HL-60/S4 treated with phorbol 12-myristate 13-acetate at 8.2 ng/mL for 4 days and 3 days (cell line): ENCODE results near the gene NAA11.
"Not testable (repeated sequence)": the region's sequence is repeated elsewhere in the genome, so short reads cannot be mapped to it uniquely, and the experiment has no call there.

Source experiments
- in situ Hi-C: fragments of 300-500 bp; cut with MboI; formaldehyde crosslinking; loops from 2 replicates; pipeline ENCODE4 v1.15.0; 2022; ENCODE audit warnings: low sequenced_read_pairs

The NAA11 gene

DNA sequence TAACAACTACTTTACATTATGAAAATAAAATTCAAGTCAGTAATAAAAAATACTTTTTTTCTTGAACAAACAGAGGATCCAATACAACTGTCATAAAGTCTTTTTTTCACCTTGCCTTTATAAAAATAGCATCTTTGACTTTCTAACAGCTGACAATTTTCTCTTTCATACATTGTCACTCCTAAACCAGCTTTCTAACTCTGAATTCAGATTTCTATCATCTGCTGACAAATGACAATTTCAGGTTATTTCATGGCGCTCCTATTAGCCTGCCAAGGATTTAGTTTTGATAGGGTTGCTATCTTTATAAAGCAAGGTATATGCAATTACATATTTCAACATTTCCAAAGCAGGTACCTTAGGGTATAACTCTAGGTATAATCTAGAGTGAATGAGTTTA, 14.6 kb downstream of the NAA11 start:
- in situ Hi-C loops = no loop called here

DNA sequence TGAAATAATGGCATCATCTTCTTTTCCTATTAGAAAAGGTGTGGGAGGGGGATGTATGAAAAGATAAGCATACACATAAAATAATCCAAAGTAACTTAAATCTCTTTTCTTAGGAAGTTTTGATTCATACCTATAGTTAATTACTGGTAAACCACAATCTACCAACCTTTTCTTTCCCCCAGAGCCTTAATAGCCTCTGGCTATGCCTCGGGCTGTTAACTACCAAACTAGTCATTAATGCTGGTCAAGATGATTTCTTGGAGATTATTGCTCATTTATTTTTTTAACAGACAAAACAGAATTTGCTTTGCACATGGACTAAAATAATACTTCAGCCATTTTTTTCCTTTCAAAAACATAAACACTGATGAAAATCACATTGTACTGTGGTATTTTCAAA, 16.9 kb downstream of the NAA11 start:
- in situ Hi-C loops = no loop called here

DNA sequence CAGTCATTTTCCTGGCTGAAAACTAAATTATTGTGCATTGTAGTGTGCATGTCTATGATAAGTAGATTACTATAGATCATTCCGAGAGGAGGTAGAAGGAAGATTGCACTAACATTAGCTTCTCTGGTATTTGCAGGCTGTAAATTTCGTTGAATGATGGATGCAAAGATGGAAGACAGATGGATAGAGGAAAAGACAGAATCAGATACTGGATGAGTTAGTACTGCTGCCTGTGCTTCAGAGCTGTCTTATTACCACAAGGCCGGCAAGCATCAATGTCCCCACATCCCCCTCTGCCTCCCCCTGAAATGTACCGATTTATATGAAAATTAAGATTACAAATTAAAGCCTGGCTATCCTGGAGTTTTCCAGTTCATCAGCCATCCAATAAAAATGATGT, 17.7 kb downstream of the NAA11 start:
- in situ Hi-C loops = no loop called here

DNA sequence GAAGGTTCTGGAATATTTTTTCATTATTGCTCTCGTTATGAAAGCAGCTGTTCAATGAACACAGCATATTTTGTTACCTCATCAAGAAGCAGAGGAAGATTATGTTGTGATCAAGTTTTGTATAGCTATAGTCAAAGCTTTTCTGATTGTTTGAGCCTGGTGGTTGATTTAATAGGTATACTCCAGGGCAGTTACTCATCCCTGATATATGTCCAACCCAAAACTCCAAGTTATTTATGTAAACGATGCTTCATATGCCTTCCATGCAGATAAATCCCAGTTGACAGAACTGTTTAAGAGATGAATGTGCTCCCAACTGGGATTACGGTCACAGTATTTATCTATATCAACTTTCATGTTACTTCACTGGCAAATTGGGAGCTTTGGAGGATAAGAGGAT, 19.1 kb downstream of the NAA11 start:
- in situ Hi-C loops = no loop called here

DNA sequence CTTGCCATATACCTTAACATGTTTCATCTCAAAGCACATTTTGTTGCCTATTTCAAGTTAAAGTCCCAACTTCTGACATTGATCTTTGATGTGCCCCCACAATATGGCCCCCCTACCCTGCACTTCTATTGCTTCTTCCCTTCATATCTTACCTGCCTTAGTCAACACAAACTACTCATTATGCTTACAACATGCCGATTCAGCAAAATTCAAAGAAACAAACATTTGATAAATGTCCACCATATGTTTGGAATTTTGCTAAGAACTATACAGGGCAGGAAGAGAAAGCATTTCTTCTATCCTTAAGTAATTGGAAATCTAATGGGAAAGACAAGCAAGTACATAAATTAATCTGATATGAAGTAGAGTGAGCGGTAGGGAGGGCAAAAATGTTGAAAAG, 25.6 kb downstream of the NAA11 start:
- in situ Hi-C loops = no loop called here

DNA sequence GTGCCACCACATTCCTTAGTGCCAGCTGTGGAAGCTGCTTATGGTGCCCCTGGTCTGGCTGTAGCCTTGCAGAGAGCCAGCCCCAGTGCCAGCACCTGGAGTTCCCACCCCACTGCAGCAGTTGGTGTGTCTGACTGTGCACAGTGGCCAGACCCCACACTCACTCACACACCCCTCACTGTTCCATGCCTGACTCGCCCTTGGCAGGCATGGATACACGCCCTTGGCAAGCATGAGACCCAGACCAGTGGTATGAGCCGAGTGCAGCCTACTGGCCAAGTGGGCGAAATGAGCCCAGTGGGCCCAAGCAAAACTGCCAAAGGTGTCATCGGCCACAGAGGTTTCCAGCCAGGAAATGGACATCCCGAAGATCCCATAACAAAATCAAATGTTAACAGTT, 27.4 kb downstream of the NAA11 start:
- in situ Hi-C loops = no loop called here

DNA sequence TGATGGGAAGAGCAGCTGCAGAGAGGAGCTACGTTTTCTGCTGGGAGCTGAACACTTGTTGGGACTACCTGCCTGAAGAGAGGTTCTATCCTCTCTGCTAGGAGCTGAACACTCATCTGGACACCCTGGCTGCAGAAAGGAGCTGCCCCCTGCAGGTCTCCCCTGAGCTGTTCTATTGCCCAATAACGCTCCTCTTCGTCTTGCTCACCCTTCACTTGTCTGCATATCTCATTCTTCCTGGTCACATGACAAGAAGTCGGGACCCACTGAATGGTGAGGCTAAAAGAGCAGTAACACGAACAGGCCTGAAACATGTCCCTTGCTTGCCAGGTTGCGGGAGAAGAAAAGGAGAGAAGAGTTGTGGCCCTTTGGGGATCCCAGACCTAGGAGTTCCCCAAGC, 27.8 kb downstream of the NAA11 start:
- in situ Hi-C loops = no loop called here

DNA sequence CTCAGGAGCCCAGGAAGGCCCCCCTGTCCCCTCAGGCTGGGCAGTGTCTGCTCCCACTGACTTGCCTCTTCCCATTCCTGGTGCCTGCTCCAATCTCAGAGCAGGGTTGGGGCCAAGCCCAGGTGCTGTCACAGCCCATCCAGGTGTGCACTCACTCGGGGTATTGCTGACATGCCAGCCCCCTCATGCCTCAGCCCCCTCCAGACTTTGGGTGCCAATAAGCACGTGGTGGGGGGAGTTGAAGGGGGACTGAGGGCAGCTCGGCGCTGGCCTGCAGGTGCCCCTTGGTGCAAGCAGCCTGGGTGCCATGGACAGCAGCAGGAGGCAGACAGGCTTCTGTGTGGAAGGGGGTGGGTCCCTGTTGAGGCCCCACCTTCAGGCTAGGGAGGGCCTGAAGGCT, 28.4 kb downstream of the NAA11 start:
- in situ Hi-C loops = no loop called here

DNA sequence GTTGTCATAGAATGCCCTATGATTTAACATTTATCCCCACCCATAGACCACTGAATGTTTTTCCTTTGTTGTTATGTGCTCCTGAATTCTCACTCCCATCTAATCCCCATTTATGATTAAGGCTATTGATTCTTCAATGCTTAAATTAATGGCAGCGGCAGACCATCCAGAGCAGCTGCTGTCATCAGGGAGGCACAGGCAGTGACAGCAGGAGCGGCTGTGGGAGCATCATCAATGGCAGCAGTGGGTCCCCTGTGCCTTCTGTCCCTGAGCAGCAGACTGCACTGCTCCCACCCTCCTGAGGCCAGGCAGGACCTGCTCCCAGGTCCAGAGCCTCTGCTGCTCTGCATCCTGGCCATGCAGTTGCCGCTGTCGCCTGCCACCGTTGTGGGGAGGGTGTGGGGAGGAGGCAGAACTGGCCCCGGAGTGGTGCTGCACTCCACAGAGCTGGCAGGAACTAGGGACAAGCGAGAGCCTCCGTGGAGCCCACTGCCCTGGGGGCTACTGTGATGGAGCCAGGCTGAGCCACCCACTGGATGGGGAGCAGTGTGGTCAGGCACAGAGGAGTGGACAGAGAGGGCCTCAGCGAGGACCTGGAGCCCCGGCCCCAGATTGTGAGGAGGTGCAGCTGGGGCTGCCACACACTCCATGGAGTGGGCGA, 29.0 kb downstream of the NAA11 start:
- in situ Hi-C loops = no loop called here

DNA sequence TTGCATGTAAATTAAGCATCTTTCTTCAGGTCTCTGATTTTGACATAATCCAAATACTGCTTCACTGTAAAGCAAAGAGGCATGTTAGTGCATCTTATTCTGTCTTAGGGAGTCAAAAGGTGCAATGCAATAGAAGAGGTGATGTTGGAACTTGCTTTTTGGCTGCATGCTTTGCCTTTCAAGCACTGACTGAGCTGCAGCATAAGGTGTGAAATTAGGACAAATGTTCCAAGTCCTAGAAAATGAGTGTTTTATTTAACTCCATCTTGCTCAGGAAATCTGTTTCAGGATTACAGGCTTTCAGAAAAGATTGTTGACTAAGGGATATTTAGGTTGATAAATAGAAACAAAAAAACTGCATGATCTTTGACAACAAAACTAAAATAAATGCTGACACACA, 30.8 kb downstream of the NAA11 start:
- in situ Hi-C loops = no loop called here

DNA sequence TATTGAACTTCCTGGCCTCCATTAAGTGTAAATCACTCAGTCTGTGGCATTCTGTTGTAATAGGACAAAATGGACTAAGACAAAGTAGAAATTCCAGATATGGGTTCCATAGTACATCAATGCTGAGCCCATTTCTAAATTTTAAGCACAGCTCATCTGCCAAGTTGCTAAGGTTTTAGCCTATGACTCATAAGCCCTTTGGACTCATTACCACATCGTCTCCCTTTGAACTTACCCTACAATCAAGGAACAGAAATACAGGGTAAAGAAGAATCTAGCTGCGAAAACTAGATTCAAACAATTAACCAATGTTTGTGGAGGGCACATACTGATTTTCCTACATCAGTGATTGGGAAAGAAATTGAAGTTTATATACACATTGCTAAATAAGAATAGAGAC, 31.8 kb downstream of the NAA11 start:
- in situ Hi-C loops = no loop called here

DNA sequence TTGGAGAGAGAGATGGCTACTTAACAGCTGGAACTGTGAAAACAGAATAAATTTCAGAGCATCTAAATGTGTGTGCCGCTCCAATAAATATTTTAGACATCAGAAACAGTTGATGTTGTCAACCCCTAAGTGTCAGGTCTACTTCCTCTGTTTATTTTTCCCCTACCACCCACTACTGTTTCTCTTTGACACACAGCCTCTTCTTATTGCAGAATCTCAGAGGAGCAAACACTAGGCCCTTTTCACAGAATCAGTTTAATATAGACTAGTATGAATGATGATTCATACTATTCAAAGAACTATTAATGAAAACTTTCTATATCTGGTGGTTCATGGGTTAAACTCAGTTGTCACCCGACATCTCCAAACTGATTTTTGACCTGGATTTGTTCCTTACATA, 33.9 kb downstream of the NAA11 start:
- in situ Hi-C loops = no loop called here

DNA sequence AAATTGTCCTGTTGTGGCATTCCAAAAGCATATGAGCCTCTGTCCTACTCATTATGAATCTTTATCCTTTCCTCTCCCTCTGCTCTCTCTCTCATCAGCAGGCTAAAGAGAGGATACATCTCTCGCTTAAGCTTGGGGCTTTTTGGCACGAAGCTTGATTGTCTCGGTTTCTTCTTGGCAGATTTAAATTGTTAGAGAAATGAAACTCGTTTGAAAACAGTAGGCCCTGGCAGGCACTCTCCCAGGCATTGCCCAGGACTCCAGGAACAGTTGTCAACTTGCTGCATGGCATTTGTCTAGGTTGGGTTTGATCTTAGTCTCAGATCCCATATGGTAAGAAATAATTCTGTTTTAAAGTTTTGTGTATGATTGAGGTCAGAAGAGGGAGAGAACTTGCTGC, 35.5 kb downstream of the NAA11 start:
- in situ Hi-C loops = no loop called here

DNA sequence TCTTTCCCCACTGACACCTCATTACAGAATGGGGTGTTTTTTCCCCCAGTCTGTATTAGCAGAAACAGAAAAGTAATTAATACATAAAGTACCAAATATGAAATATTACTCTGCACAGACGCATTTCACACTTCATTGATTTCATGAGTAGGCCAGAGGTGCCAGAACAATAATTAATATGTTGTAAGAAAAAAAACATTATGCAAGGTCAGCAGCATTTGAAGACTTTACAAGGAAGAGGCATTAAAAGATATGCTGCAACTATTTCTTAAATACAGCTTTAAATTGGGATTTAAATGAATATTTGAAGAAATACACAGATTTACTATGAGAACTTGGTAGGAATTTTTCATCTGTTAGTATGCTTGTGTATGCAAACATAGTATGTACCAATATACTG, 37.7 kb downstream of the NAA11 start:
- in situ Hi-C loops = no loop called here

DNA sequence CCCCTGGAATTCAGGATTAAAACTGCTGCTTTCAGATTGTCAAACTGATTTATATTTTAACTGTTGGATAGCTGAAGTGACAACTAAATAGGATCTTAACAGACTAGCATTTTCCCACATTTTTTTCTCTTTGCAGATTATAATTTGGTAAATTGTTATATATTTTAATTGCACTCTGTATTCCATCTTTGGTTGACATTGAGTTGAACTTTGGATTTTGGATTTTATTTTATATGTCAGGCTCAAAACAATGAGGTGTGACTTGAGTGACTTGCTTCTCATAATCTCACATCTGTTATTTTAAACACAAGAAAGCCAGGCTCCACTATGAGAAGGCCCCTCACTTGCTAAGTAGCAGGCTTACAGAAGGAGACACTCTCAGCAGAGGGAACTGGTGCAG, 38.1 kb downstream of the NAA11 start:
- in situ Hi-C loops = no loop called here

DNA sequence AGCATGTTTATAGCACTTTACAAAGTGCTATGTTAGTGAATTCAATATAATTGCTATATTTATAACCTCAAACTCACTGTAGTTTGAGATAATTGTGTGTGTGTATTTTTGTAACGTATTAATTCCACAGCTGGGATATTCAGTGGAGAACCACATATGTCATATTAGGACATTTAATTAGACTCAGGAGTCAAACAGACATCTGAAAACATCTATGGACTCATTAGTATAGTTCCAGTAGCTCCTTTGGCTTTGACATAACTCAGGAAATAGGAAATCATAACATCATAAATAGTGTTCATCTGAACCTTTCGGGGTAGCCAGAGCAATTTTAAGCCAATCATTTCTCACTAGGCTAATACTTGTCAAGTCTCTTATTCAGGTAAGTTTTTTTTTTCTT, 38.8 kb downstream of the NAA11 start:
- in situ Hi-C loops = no loop called here

DNA sequence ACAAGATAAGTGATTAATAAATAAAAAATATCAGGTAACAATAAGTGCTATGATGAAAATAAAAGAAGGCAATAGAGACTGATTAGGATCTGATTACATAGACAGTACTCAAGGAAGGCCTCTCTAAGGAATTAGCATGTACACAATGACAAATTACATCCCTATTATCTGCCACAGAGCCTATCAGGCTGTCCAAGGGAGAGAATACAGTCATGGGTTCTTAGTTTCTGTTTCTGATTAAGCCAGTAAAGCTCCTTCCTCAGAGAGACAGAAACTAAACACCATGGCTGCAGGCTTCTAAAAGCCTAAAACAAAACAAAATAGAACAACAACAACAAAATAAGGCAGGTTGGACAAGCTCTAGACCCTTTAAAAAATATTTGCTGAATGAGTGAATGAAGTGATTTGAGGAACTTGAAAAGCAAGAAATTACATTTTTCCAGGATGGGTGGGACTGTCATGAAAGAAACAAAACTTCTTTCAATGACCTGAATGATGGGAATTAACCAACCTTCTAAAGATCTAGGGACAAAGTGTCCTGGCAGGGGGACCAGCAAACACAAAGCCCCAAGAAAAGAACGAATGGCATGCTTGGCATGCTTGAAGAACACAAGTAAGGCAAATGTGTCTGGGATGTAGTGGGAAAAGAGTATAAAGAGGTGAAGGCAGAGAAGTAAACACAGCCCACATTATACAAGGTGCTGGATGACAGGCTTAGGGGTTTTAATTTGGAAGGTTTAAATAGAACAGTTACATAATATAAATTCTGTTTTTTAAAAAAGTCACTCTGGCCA, 44.1 kb downstream of the NAA11 start:
- in situ Hi-C loops = no loop called here

DNA sequence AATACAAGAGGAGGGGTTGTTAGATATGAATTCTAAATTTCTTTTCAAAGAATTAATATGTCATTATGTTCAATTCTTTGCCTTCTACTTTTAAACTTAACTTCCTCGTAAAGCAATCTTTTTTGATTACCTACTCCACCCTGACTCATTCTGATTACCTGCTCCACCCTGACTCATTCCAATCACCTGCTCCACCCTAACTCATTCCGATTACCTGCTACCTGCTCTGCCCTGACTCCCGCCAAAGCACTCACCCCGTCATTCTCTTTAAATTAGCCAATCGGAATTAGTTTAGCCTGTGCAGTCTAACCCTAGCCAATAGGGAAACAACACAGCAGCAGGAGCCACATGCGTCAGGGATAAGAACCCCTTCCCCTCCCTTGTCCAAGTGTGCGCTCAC, 48.4 kb downstream of the NAA11 start:
- in situ Hi-C loops = not testable (repeated sequence)

DNA sequence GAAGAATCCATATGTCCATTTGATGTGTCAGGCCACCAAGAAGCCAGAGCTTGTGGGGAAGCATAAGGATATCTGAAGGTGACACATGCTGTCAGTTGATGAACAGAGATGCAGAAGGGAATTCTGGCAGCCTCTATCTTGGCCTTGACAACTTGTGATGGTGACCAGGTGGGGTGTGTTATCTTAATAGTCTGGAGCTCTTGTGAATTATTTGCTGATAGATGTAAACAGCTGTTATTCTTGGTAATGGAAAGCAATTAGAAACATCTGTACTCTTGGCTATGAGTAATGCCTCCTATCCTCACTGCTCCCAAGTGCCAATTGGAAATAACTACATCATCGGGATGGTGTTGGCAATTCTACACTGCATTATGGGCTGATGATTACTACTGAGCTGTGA, 51.9 kb downstream of the NAA11 start:
- in situ Hi-C loops = no loop called here

DNA sequence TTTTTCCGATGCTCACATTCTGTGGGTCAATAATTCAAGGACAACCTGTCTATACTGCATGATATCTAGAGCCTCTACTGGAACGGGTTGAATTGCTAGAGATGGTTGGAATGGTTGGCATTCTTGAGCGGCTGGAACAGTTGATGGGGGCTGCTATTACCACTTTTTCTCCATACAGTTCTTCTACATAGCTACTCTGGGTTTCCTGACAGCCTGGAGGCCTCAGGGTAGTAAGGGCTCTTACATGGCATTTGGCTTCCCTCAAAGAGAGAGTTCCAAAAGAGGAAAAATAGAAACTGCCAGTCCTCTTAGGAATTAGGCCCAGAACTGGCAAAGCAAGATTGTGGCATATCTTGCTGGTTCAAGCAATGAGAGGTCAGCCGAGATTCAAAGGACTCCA, 53.1 kb downstream of the NAA11 start:
- in situ Hi-C loops = no loop called here

DNA sequence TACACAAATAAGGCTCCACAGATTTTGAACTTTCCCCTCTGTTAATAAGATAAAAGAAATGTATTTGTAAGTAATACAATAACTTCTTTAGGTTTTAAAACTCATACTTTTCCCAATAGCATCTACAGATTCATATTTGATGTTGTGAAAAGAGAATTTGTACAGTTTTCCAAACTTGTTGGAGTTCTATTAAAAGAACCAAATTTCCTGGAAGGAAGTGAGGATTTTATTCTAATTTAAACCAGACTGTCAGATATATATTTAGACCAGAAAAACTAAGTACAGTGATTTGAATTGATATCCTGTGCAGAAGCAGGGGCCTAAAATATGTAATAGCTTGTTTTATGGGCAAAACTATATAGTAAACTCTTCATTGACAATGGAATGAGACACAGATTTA, 53.7 kb downstream of the NAA11 start:
- in situ Hi-C loops = no loop called here

DNA sequence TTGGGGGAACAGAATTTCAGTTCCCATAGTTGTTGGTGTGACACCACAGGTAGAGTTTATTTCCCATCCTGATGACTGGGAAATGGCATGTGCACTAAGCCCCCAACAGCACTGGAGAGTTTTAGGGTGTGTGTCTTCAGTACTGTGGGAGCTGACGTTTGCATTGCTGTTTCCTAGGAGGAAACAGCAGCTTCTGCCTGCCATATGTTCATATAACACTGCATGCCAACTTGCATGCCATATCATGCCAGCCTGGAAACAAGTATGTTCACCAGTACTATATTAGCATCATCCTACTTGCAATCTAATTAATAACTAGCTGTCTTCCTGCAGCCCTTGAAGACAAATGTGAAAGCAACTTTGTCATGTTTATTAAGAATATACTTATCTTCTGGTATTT, 58.2 kb downstream of the NAA11 start:
- in situ Hi-C loops = no loop called here
